PC-9 (cell line): ENCODE data around the gene ATP5ME. TPM values are rescaled to one million over a fixed set of nuclear protein-coding genes. Genes with fewer than 3 reads are reported as not detected.

ENCODE experiments used
- BruUV-seq: library from RNA; stranded (reverse); fragments of 400-500 nt; replicated peaks from 2 replicates; lab custom pipeline; 2021; lab: Mats Ljungman, UMichigan
- CTCF ChIA-PET: fragments of 300-600 bp; sonication (Branson Sonifier 250); formaldehyde crosslinking; loops from one replicate; lab custom pipeline; 2022; ENCODE audit warnings: antibody characterized with exemption; lab: Charles Lee
- POLR2A ChIA-PET: fragments of 300-600 bp; sonication (Branson Sonifier 250); formaldehyde crosslinking; loops from one replicate; lab custom pipeline; 2022; ENCODE audit warnings: antibody characterized with exemption; ENCODE audit not compliant: unreplicated experiment; lab: Charles Lee
- DNase-seq, 2 experiments: peaks; one replicate each; pipeline versions ENCODE4 v3.0.0 to v3.0.0-alpha.2; 2015 to 2022; ENCODE audit warnings: mixed read lengths in 1 of 2
- H2AFZ ChIP-seq: fragments of 200-600 bp; sonication (generic); 2 replicates; pipeline ENCODE4 v1.8.1; 2017; ENCODE audit warnings: antibody characterized with exemption
- H3F3A ChIP-seq: fragments of 200-600 bp; sonication (generic); 2 replicates; pipeline ENCODE4 v1.8.1; 2017; ENCODE audit warnings: antibody characterized with exemption, mild to moderate bottlenecking, low read depth; ENCODE audit not compliant: insufficient read depth
- H3K27ac ChIP-seq: fragments of 200-600 bp; sonication (generic); 2 replicates; pipeline ENCODE4 v1.6.1; 2016; ENCODE audit warnings: mixed run types
- H3K27me3 ChIP-seq: fragments of 200-600 bp; sonication (generic); 2 replicates; pipeline ENCODE4 v1.6.1; 2016; ENCODE audit warnings: low read depth, mixed run types; ENCODE audit not compliant: insufficient read depth
- H3K36me3 ChIP-seq: fragments of 200-600 bp; sonication (generic); 2 replicates; pipeline ENCODE4 v1.6.1; 2016; ENCODE audit warnings: low read depth, mixed run types
- H3K4me1 ChIP-seq: fragments of 200-600 bp; sonication (generic); replicated peaks from 2 replicates; pipeline ENCODE4 v1.6.1; 2016; ENCODE audit warnings: mixed run types; ENCODE audit not compliant: insufficient read depth
- H3K4me2 ChIP-seq: fragments of 200-600 bp; sonication (generic); 2 replicates; pipeline ENCODE4 v1.6.1; 2017; ENCODE audit warnings: mixed run types
- H3K4me3 ChIP-seq: fragments of 200-600 bp; sonication (generic); 2 replicates; pipeline ENCODE4 v1.6.1; 2016; ENCODE audit warnings: mixed run types
- H3K79me2 ChIP-seq: fragments of 200-600 bp; sonication (generic); 2 replicates; pipeline ENCODE4 v1.6.1; 2017; ENCODE audit warnings: low read depth, mixed run types
- H3K9me2 ChIP-seq: fragments of 200-600 bp; sonication (generic); 2 replicates; pipeline ENCODE4 v1.8.1; 2017; ENCODE audit warnings: mild to moderate bottlenecking; ENCODE audit not compliant: insufficient read depth
- H3K9me3 ChIP-seq: fragments of 200-600 bp; sonication (generic); 2 replicates; pipeline ENCODE4 v1.8.1; 2016; ENCODE audit warnings: low read depth; ENCODE audit not compliant: insufficient read depth
- H4K20me1 ChIP-seq: fragments of 200-600 bp; sonication (generic); 2 replicates; pipeline ENCODE4 v1.8.1; 2017; ENCODE audit not compliant: insufficient read depth
- CTCF ChIP-seq: fragments of 200-600 bp; sonication (generic); conservative IDR thresholded peaks from 2 replicates; pipeline ENCODE4 v1.6.1; 2017; ENCODE audit warnings: mixed run types, antibody characterized with exemption, mild to moderate bottlenecking, moderate library complexity
- EZH2 ChIP-seq: fragments of 200-600 bp; sonication (generic); IDR thresholded peaks from 2 replicates; pipeline ENCODE4 v1.8.0; 2017; ENCODE audit warnings: antibody characterized with exemption, low read depth
- intact Hi-C: fragments of 100-400 bp; cut with micrococcal nuclease; formaldehyde crosslinking; loops from one replicate; pipeline ENCODE4 v1.10.0; 2022; ENCODE audit not compliant: unreplicated experiment
- total RNA-seq: library from RNA; stranded (reverse); gene quantifications from 2 replicates; pipeline ENCODE4 v1.2.3, GENCODE V29; 2021

Gene ATP5ME
- total RNA-seq, 1 experiment from 2014 or later: 334 TPM

GRCh38 chr4:665751-666435 is 8.2 kb downstream of the ATP5ME start:
- Histone ChIP-seq H3K9me2 (no peaks in the 10 kb centered on the region), H3K79me2 (no peaks in the 10 kb centered on the region), H3K4me2 (no peak overlapping the region), H4K20me1 (no peaks in the 10 kb centered on the region), H3K36me3 (no peaks in the 10 kb centered on the region), H3K4me3 (no peak overlapping the region), H3K4me1 (no peaks in the 10 kb centered on the region), H3K9me3 (no peaks in the 10 kb centered on the region), H3K27me3 (peaks cover 37% of the 10 kb centered on the region), H3K27ac (no peak overlapping the region), H2AFZ (no peak overlapping the region), H3F3A (no peaks in the 10 kb centered on the region)
- TF ChIP-seq EZH2 (no peak), CTCF (no peak)
- ChIA-PET CTCF (no interaction called here), POLR2A (interaction anchor here (0.5 kb wide), 1 partner anchor 27 kb away, joined by 5 read pairs; no protein-coding TSS in a partner anchor)
- intact Hi-C loops: no loop called here
- DNase-seq: no peak
- BruUV-seq: no TSS peak

- POLR2A ChIA-PET: no interaction called here
- Histone ChIP-seq H3F3A (no peaks in the 10 kb centered on the region), H3K36me3 (no peaks in the 10 kb centered on the region), H3K4me2 (no peak overlapping the region), H3K9me3 (no peaks in the 10 kb centered on the region), H3K27ac (no peak overlapping the region), H3K4me3 (no peak overlapping the region), H3K27me3 (peaks cover 37% of the 10 kb centered on the region), H3K9me2 (no peaks in the 10 kb centered on the region), H3K4me1 (no peaks in the 10 kb centered on the region), H4K20me1 (no peaks in the 10 kb centered on the region), H2AFZ (no peak overlapping the region), H3K79me2 (no peaks in the 10 kb centered on the region)
- no peak for DNase-seq
- CTCF ChIA-PET: no interaction called here
- no TSS peak for BruUV-seq
- TF ChIP-seq EZH2 (no peak), CTCF (no peak)
- intact Hi-C loops: no loop called here
These were observed 8.7 kb downstream of the ATP5ME start for GRCh38 chr4:665381-665750.

GRCh38 chr4:664713-665231 is 9.3 kb downstream of the ATP5ME start:
- Histone ChIP-seq H2AFZ (no peak overlapping the region), H3F3A (no peaks in the 10 kb centered on the region), H3K4me1 (no peaks in the 10 kb centered on the region), H3K27ac (no peak overlapping the region), H3K27me3 (peaks cover 37% of the 10 kb centered on the region), H3K4me3 (no peak overlapping the region), H3K79me2 (no peaks in the 10 kb centered on the region), H3K4me2 (no peak overlapping the region), H3K9me3 (no peaks in the 10 kb centered on the region), H3K36me3 (no peaks in the 10 kb centered on the region), H3K9me2 (no peaks in the 10 kb centered on the region), H4K20me1 (no peaks in the 10 kb centered on the region)
- no peak for DNase-seq
- ChIA-PET CTCF (no interaction called here), POLR2A (no interaction called here)
- BruUV-seq: no TSS peak
- intact Hi-C loops: no loop called here
- TF ChIP-seq CTCF (no peak), EZH2 (no peak)
